LoVo (cell line): ENCODE data around the gene ADAMTS8.

ENCODE experiments used
- DNase-seq: peaks from one replicate; pipeline ENCODE4 v3.0.0-alpha.2; 2016; ENCODE audit warnings: low spot score

Gene ADAMTS8

GRCh38 chr11:130428316-130429119 is at the start of gene ADAMTS8:
TSS of gene ADAMTS8 (minus strand) at chr11:130428609. CDS start at chr11:130428286, 323 bp downstream.
- DNase-seq: no peak

GRCh38 chr11:130477586-130478203 is 49.3 kb upstream of the ADAMTS8 start:
- no peak for DNase-seq

GRCh38 chr11:130476922-130477491 is 48.6 kb upstream of the ADAMTS8 start:
- no peak for DNase-seq

- DNase-seq: no peak
Measured at GRCh38 chr11:130476200-130476921, 48.0 kb upstream of the ADAMTS8 start.

GRCh38 chr11:130475426-130476053 is 47.1 kb upstream of the ADAMTS8 start:
- no peak for DNase-seq

GRCh38 chr11:130474637-130475400 is 46.4 kb upstream of the ADAMTS8 start:
- no peak for DNase-seq

- no peak for DNase-seq
Measured at GRCh38 chr11:130473795-130474377, 45.5 kb upstream of the ADAMTS8 start.

- no peak for DNase-seq
Measured at GRCh38 chr11:130473056-130473794, 44.8 kb upstream of the ADAMTS8 start.

GRCh38 chr11:130472434-130472961 is 44.1 kb upstream of the ADAMTS8 start:
- no peak for DNase-seq

- no peak for DNase-seq
Measured at GRCh38 chr11:130471731-130472433, 43.5 kb upstream of the ADAMTS8 start.

GRCh38 chr11:130470832-130471706 is 42.7 kb upstream of the ADAMTS8 start:
- no peak for DNase-seq

GRCh38 chr11:130469181-130469580 is 40.8 kb upstream of the ADAMTS8 start:
- no peak for DNase-seq

GRCh38 chr11:130467116-130467900 is 38.9 kb upstream of the ADAMTS8 start:
- DNase-seq: no peak

GRCh38 chr11:130465263-130465662 is 36.9 kb upstream of the ADAMTS8 start:
- DNase-seq: no peak

GRCh38 chr11:130464291-130464812 is 35.9 kb upstream of the ADAMTS8 start:
- no peak for DNase-seq

- no peak for DNase-seq
Measured at GRCh38 chr11:130462931-130463330, 34.5 kb upstream of the ADAMTS8 start.
